Activated B cell treated with CpG ODN at 0.5 μM for 24 hours (primary cell): ENCODE measurements around the gene INTS6. TPM values are rescaled to one million over a fixed set of nuclear protein-coding genes. Genes with fewer than 3 reads are reported as not detected.

ENCODE experiments used
- ATAC-seq: fragments of 200-7000 bp; cut with Tn5 transposase; one replicate; pipeline ENCODE4 v1.10.0; 2021; ENCODE audit warnings: low read depth, mild to moderate bottlenecking, moderate library complexity
- CTCF ChIA-PET: fragments of 350-600 bp; sonication (Branson Sonifier 250); formaldehyde crosslinking; loops from one replicate; lab custom pipeline; 2021; ENCODE audit warnings: antibody characterized with exemption; lab: Charles Lee
- POLR2A ChIA-PET: fragments of 350-600 bp; sonication (Branson Sonifier 250); formaldehyde crosslinking; loops from one replicate; lab custom pipeline; 2021; ENCODE audit warnings: antibody characterized with exemption; lab: Charles Lee
- DNase-seq: peaks from one replicate; pipeline ENCODE4 v3.0.0; 2022
- H3K27ac Mint-ChIP-seq: one replicate; pipeline ENCODE4 v1.8.0; 2020; ENCODE audit warnings: mixed read lengths
- H3K27me3 Mint-ChIP-seq: one replicate; pipeline ENCODE4 v1.8.0; 2021; ENCODE audit warnings: mixed read lengths
- H3K36me3 Mint-ChIP-seq: one replicate; pipeline ENCODE4 v1.8.0; 2021; ENCODE audit warnings: low read depth, mixed read lengths
- H3K4me1 Mint-ChIP-seq: one replicate; pipeline ENCODE4 v1.8.0; 2021; ENCODE audit warnings: mixed read lengths
- H3K4me3 Mint-ChIP-seq: one replicate; pipeline ENCODE4 v1.8.0; 2020; ENCODE audit warnings: mild to moderate bottlenecking, mixed read lengths
- H3K9me3 Mint-ChIP-seq: one replicate; pipeline ENCODE4 v1.8.0; 2020; ENCODE audit warnings: mixed read lengths
- CTCF ChIP-seq: fragments of 200-600 bp; IDR thresholded peaks from one replicate; pipeline ENCODE4 v1.8.0; 2022; ENCODE audit warnings: antibody characterized with exemption, mild to moderate bottlenecking
- intact Hi-C: fragments of 100-400 bp; cut with micrococcal nuclease; formaldehyde crosslinking; loops from one replicate; pipeline ENCODE4 v1.15.1; 2024
- total RNA-seq: library from RNA; stranded (reverse); gene quantifications from 2 replicates; pipeline ENCODE4 v1.2.3, GENCODE V29; 2022

Gene INTS6
- total RNA-seq, 1 donor from 2014 or later: 68.7 TPM

- CTCF ChIA-PET: no interaction called here
- H3K4me1 Mint-ChIP-seq: no peaks in the 10 kb centered on the region
- TF ChIP-seq CTCF: no peak
- no peaks in the 10 kb centered on the region for H3K36me3 Mint-ChIP-seq
- peaks cover 3% of the 10 kb centered on the region for H3K27me3 Mint-ChIP-seq
- peaks cover under 1% of the 10 kb centered on the region for H3K9me3 Mint-ChIP-seq
- intact Hi-C loops: no loop called here
- no peak for ATAC-seq
- DNase-seq: no peak
- no peak overlapping the region for H3K4me3 Mint-ChIP-seq
- no peak overlapping the region for H3K27ac Mint-ChIP-seq
- POLR2A ChIA-PET: no interaction called here
Measured at GRCh38 chr13:51317262-51317661, 135.6 kb downstream of the INTS6 start.

GRCh38 chr13:51313619-51314018 lies 139.2 kb downstream of the INTS6 start:
- H3K4me1 Mint-ChIP-seq: no peaks in the 10 kb centered on the region
- no peak overlapping the region for H3K4me3 Mint-ChIP-seq
- ChIA-PET POLR2A (no interaction called here), CTCF (no interaction called here)
- peaks cover 2% of the 10 kb centered on the region for H3K9me3 Mint-ChIP-seq
- DNase-seq (no peak), ATAC-seq (no peak)
- H3K36me3 Mint-ChIP-seq: no peaks in the 10 kb centered on the region
- H3K27me3 Mint-ChIP-seq: peaks cover 7% of the 10 kb centered on the region
- TF ChIP-seq CTCF: no peak
- H3K27ac Mint-ChIP-seq: no peak overlapping the region
- intact Hi-C loops: no loop called here

- Mint-ChIP-seq H3K9me3 (peaks cover 2% of the 10 kb centered on the region), H3K4me3 (no peak overlapping the region), H3K36me3 (no peaks in the 10 kb centered on the region), H3K27ac (no peak overlapping the region), H3K4me1 (no peaks in the 10 kb centered on the region), H3K27me3 (peaks cover 10% of the 10 kb centered on the region)
- TF ChIP-seq CTCF: no peak
- ChIA-PET CTCF (no interaction called here), POLR2A (no interaction called here)
- DNase-seq: no peak
- ATAC-seq: no peak
- intact Hi-C loops: no loop called here
Measured at GRCh38 chr13:51311957-51312520, 140.8 kb downstream of the INTS6 start.

Other genes with a start within 250 kb of the INTS6 start
- gene FAM124A, start 230.6 kb downstream of the INTS6 start, total RNA-seq: 0.07 TPM in 1 of 2 replicates, not detected in the other
- not detected in 2 replicates for gene SERPINE3, start 113.3 kb downstream of the INTS6 start, total RNA-seq
- gene WDFY2, start 131.4 kb upstream of the INTS6 start, total RNA-seq: 16.8 and 20.8 TPM in 2 replicates